Pancreas (tissue), 10 donors: ENCODE measurements around the gene LDAH. TPM values are rescaled to one million over a fixed set of nuclear protein-coding genes. Genes with fewer than 3 reads are reported as not detected.
"Not testable (repeated sequence)": the region's sequence is repeated elsewhere in the genome, so short reads cannot be mapped to it uniquely, and the experiment has no call there.

Experiments used
- ATAC-seq, 4 donors: fragments of 200-7000 bp; cut with Tn5 transposase; one replicate each; pipeline versions ENCODE4 v1.8.0 to v1.9.1; 2020; ENCODE audit warnings: mild to moderate bottlenecking in 4 of 4, moderate library complexity in 4 of 4
- DNase-seq, 6 donors: peaks; one replicate each; pipeline ENCODE4 v3.0.0-alpha.2; 2020
- FAIRE-seq: peaks from 2 replicates; lab custom pipeline; 2012; peaks lifted over from hg19 to GRCh38; lab: Jason Lieb, UNC
- H3K27ac ChIP-seq, 4 donors: fragments of 200-600 bp; sonication (generic); 1 replicate in 3 of 4; 2 replicates in 1 of 4; pipeline versions ENCODE4 v1.5.0 to v1.8.0; 2020
- H3K27me3 ChIP-seq, 4 donors: fragments of 200-600 bp; one replicate each; pipeline ENCODE4 v1.8.0; 2021
- H3K36me3 ChIP-seq, 3 donors: fragments of 200-600 bp; sonication (generic) in 1 of 3; one replicate each; pipeline versions ENCODE4 v1.5.0 to v1.8.0; 2020 to 2021
- H3K4me1 ChIP-seq, 3 donors: fragments of 200-600 bp; one replicate each; pipeline ENCODE4 v1.8.0; 2021
- H3K4me3 ChIP-seq, 4 donors: fragments of 200-600 bp; sonication (generic) in 2 of 4; one replicate each; pipeline versions ENCODE4 v1.5.0 to v1.8.0; 2020 to 2021
- H3K9me3 ChIP-seq, 4 donors: fragments of 200-600 bp; one replicate each; pipeline ENCODE4 v1.8.0; 2021
- CTCF ChIP-seq, 4 donors: fragments of 200-600 bp; sonication (generic) in 3 of 4; IDR thresholded peaks; one replicate each; pipeline versions ENCODE4 v1.5.0 to v1.8.0; 2021; ENCODE audit warnings: antibody characterized with exemption in 4 of 4
- WGBS, 2 donors: extraction: QIAGEN DNeasy Blood & Tissue Kit; methylation state at CpG; one replicate each; pipeline ENCODE4 v1.1.7; 2013; 5-methylcytosine and 5-hydroxymethylcytosine counted together
- intact Hi-C, 3 donors: fragments of 100-400 bp; cut with DNase I; formaldehyde crosslinking; loops; one replicate each; pipeline versions ENCODE4 v1.11.1 to v1.14.2; 2022
- polyA plus RNA-seq, 2 donors: library from polyadenylated mRNA; stranded (reverse); fragments of 200-250 nt; gene quantifications; one replicate each; pipeline ENCODE4 v1.2.3, GENCODE V29; 2013
- total RNA-seq, 6 donors: library from RNA; stranded (reverse); fragmentation: NEBNext Ultra II Directional in 4 of 6; extraction: Animal tissue kit (Norgen Biotek cat#: 25700) in 4 of 6; gene quantifications; one replicate each; pipeline versions ENCODE4 v1.2.1 to v1.2.4, GENCODE V29; 2021 to 2023
- donor health status: healthy with polysubstance abuse.
- donor health status: DM: no; HTN: no; CAD: no; lungs with moderate emphysema.
- donor health status: DM: no; HTN: no; CAD: no.
- donor health status: control.
- donor health status: control.
- donor health status: Bipolar disorder and iron deficiency.
- donor health status: DM: yes; HTN: yes; CAD: no.
- donor health status: DM: no; HTN: no; CAD: no.
- donor health status: DM: no; HTN: no; CAD: no.
- donor health status: DM: yes; HTN: yes; CAD: no.

The LDAH gene
- total and polyA plus RNA-seq, 8 donors: 2.5 to 9.1 (median 5.4) TPM

GRCh38 chr2:20797096-20797495 is 25.8 kb downstream of the LDAH start:
- Histone ChIP-seq H3K9me3 (no peaks in the 10 kb centered on the region), H3K4me3 (no peak overlapping the region), H3K27me3 (no peaks in the 10 kb centered on the region), H3K27ac (no peak overlapping the region), H3K4me1 (no peaks in the 10 kb centered on the region), H3K36me3 (no peaks in the 10 kb centered on the region)
- no peak for FAIRE-seq
- intact Hi-C loops: no loop called here
- 83 to 85% methylated on average over 3 of the region's 3 CpGs for WGBS, 2 donors
- no peak for TF ChIP-seq CTCF (IDR thresholded peaks at IDR 0.05)
- DNase-seq: no peak
- ATAC-seq: no peak

- Histone ChIP-seq H3K27me3 (no peaks in the 10 kb centered on the region), H3K9me3 (no peaks in the 10 kb centered on the region), H3K27ac (no peak overlapping the region), H3K4me1 (no peaks in the 10 kb centered on the region), H3K4me3 (no peak overlapping the region), H3K36me3 (no peaks in the 10 kb centered on the region)
- no peak for TF ChIP-seq CTCF (IDR thresholded peaks at IDR 0.05)
- no peak for DNase-seq
- WGBS, 2 donors: 79 to 87% methylated on average over 1 of the region's 1 CpG
- FAIRE-seq: no peak
- ATAC-seq: no peak
- intact Hi-C loops: no loop called here
These were observed 26.5 kb downstream of the LDAH start for GRCh38 chr2:20796374-20796791.

GRCh38 chr2:20793944-20794343 is 29.0 kb downstream of the LDAH start:
- DNase-seq, H3K4me3 ChIP-seq, H3K9me3 ChIP-seq, H3K4me1 ChIP-seq, intact Hi-C loops, FAIRE-seq, ATAC-seq, H3K36me3 ChIP-seq, H3K27ac ChIP-seq, H3K27me3 ChIP-seq: not testable (repeated sequence)
- 98 to 99% methylated on average over 3 of the region's 3 CpGs for WGBS, 2 donors

- WGBS, 2 donors: 79 to 88% methylated on average over 3 of the region's 3 CpGs
- ATAC-seq (peak in 2 of 4 donors; percentile 34 to 47), DNase-seq (no peak), FAIRE-seq (no peak)
- Histone ChIP-seq H3K27me3 (no peaks in the 10 kb centered on the region), H3K9me3 (no peaks in the 10 kb centered on the region), H3K4me1 (no peaks in the 10 kb centered on the region), H3K36me3 (no peaks in the 10 kb centered on the region), H3K4me3 (no peak overlapping the region), H3K27ac (no peak overlapping the region)
- peak in 3 of 4 donors; percentile 6 to 27 (median 22) for TF ChIP-seq CTCF (IDR thresholded peaks at IDR 0.05)
- intact Hi-C loops: loop anchor here in 1 of 3 donors (10.0 kb wide), 1 partner anchor 173 kb away; no protein-coding TSS in a partner anchor
These were observed 41.1 kb downstream of the LDAH start for GRCh38 chr2:20781656-20782265.

GRCh38 chr2:20771299-20771698 is 51.6 kb downstream of the LDAH start:
- no peak for FAIRE-seq
- H3K36me3 ChIP-seq: peaks cover 0 to 5% (median 0%) of the 10 kb centered on the region in 3 donors
- intact Hi-C loops: no loop called here

More at GRCh38 chr2:20771299-20771698, 51.6 kb downstream of the LDAH start:
- WGBS, 2 donors: 71 to 80% methylated on average over 1 of the region's 1 CpG
- H3K27ac ChIP-seq: no peak overlapping the region
- H3K27me3 ChIP-seq: no peaks in the 10 kb centered on the region
- peaks cover 0 to 6% (median 0%) of the 10 kb centered on the region in 3 donors for H3K4me1 ChIP-seq
- H3K4me3 ChIP-seq: no peak overlapping the region
- no peaks in the 10 kb centered on the region for H3K9me3 ChIP-seq
- DNase-seq (no peak), ATAC-seq (no peak)
- no peak for TF ChIP-seq CTCF (IDR thresholded peaks at IDR 0.05)
